ENCODE measurements around the gene ELP1.

DNA sequence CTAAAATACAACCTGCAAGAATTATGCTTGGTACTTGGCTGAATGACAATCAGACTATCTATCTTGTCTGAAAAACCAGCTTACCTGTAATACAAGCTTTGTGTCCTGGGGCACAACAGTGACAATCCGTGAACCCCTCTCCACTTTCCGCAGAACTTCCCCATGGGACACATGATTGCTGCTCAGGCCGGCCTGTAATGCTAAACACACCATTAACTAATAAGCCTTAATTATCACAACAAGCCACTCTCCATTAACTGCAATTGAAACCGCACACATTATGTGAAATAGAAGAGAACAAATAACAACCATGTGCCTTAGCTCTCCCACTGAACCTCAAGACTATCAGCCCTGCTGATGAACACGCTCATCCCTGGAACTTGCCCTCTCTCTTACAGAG is 33.7 kb downstream of the ELP1 start:
- TF ChIP-seq, protein P1, sequence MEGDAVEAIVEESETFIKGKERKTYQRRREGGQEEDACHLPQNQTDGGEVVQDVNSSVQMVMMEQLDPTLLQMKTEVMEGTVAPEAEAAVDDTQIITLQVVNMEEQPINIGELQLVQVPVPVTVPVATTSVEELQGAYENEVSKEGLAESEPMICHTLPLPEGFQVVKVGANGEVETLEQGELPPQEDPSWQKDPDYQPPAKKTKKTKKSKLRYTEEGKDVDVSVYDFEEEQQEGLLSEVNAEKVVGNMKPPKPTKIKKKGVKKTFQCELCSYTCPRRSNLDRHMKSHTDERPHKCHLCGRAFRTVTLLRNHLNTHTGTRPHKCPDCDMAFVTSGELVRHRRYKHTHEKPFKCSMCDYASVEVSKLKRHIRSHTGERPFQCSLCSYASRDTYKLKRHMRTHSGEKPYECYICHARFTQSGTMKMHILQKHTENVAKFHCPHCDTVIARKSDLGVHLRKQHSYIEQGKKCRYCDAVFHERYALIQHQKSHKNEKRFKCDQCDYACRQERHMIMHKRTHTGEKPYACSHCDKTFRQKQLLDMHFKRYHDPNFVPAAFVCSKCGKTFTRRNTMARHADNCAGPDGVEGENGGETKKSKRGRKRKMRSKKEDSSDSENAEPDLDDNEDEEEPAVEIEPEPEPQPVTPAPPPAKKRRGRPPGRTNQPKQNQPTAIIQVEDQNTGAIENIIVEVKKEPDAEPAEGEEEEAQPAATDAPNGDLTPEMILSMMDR (IDR thresholded peaks at IDR 0.05): no peak
- TF ChIP-seq POLR2A (IDR thresholded peaks at IDR 0.05): no peak

Data from testis (tissue), 2 donors.